SU-DHL-6 (cell line): ENCODE data around the gene PRPS2.

ENCODE experiments used
- H2AFZ ChIP-seq: fragments of 200-600 bp; sonication (generic); 2 replicates; pipeline ENCODE4 v1.6.1; 2014; ENCODE audit warnings: low read depth, mild to moderate bottlenecking, moderate library complexity, mixed read lengths, antibody characterized with exemption, low read length; ENCODE audit not compliant: severe bottlenecking
- H3F3A ChIP-seq: fragments of 200-600 bp; shearing (Covaris generic); 2 replicates; pipeline ENCODE4 v1.6.0; 2016; ENCODE audit warnings: antibody characterized with exemption, mild to moderate bottlenecking; ENCODE audit not compliant: insufficient read depth
- H3K27ac ChIP-seq: fragments of 200-600 bp; sonication (generic); 2 replicates; pipeline ENCODE4 v1.5.1; 2016; ENCODE audit warnings: low read depth, mild to moderate bottlenecking, low read length, moderate library complexity, mixed read lengths
- H3K27me3 ChIP-seq: fragments of 200-600 bp; sonication (generic), shearing (Covaris generic); 2 replicates; pipeline ENCODE4 v1.6.0; 2014; ENCODE audit warnings: mild to moderate bottlenecking, low read length
- H3K36me3 ChIP-seq: fragments of 200-600 bp; sonication (generic); 2 replicates; pipeline ENCODE4 v1.6.1; 2014; ENCODE audit warnings: mild to moderate bottlenecking, low read length, mixed read lengths
- H3K4me2 ChIP-seq: fragments of 300-600, 200-600 bp; shearing (Covaris generic), sonication (generic); 2 replicates; pipeline ENCODE4 v1.6.0; 2014; ENCODE audit warnings: low read length, low read depth, mild to moderate bottlenecking; ENCODE audit not compliant: poor library complexity, severe bottlenecking
- H3K4me3 ChIP-seq: fragments of 200-600 bp; sonication (generic); 2 replicates; pipeline ENCODE4 v1.5.1; 2014; ENCODE audit warnings: antibody characterized with exemption, low read length, mild to moderate bottlenecking, mixed read lengths; ENCODE audit not compliant: insufficient read depth, poor library complexity, severe bottlenecking
- H3K79me2 ChIP-seq: fragments of 200-600 bp; sonication (generic); 2 replicates; pipeline ENCODE4 v1.6.1; 2014; ENCODE audit warnings: mild to moderate bottlenecking, low read length, moderate library complexity; ENCODE audit not compliant: insufficient read depth
- H3K9ac ChIP-seq: fragments of 200-600 bp; sonication (generic); 2 replicates; pipeline ENCODE4 v1.7.0; 2014; ENCODE audit warnings: mild to moderate bottlenecking, low read length
- H3K9me2 ChIP-seq: fragments of 200-600 bp; sonication (generic); replicated peaks from 2 replicates; pipeline ENCODE4 v1.6.1; 2014; ENCODE audit warnings: low read length; ENCODE audit not compliant: insufficient read depth
- H3K9me3 ChIP-seq: fragments of 200-600 bp; sonication (generic); 2 replicates; pipeline ENCODE4 v1.6.1; 2014; ENCODE audit warnings: low read length, mixed read lengths; ENCODE audit not compliant: insufficient read depth
- H4K20me1 ChIP-seq: fragments of 200-600 bp; sonication (generic); 2 replicates; pipeline ENCODE4 v1.6.1; 2014; ENCODE audit warnings: low read depth, mild to moderate bottlenecking, antibody characterized with exemption, low read length, moderate library complexity, mixed read lengths
- EZH2phosphoT487 ChIP-seq: fragments of 200-600 bp; sonication (generic), shearing (Covaris generic); conservative IDR thresholded peaks from 2 replicates; pipeline ENCODE4 v1.6.1; 2018; ENCODE audit warnings: mild to moderate bottlenecking, antibody characterized with exemption, low read length, moderate library complexity, mixed read lengths
- TF ChIP-seq, protein P1 (sequence below): fragments of 200-600 bp; sonication (generic); IDR thresholded peaks from one replicate; pipeline ENCODE4 v1.5.1; 2017; ENCODE audit warnings: antibody characterized with exemption, mild to moderate bottlenecking, low read length, moderate library complexity; ENCODE audit not compliant: insufficient read depth, poor library complexity, severe bottlenecking

The PRPS2 gene

GRCh38 chrX:12767856-12768255 is 23.4 kb upstream of the PRPS2 start:
- no peaks in the 10 kb centered on the region for H3K36me3 ChIP-seq
- no peak for TF ChIP-seq EZH2phosphoT487
- TF ChIP-seq, protein P1, sequence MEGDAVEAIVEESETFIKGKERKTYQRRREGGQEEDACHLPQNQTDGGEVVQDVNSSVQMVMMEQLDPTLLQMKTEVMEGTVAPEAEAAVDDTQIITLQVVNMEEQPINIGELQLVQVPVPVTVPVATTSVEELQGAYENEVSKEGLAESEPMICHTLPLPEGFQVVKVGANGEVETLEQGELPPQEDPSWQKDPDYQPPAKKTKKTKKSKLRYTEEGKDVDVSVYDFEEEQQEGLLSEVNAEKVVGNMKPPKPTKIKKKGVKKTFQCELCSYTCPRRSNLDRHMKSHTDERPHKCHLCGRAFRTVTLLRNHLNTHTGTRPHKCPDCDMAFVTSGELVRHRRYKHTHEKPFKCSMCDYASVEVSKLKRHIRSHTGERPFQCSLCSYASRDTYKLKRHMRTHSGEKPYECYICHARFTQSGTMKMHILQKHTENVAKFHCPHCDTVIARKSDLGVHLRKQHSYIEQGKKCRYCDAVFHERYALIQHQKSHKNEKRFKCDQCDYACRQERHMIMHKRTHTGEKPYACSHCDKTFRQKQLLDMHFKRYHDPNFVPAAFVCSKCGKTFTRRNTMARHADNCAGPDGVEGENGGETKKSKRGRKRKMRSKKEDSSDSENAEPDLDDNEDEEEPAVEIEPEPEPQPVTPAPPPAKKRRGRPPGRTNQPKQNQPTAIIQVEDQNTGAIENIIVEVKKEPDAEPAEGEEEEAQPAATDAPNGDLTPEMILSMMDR = no peak
- no peaks in the 10 kb centered on the region for H4K20me1 ChIP-seq
- no peak overlapping the region for H3K9ac ChIP-seq
- H3F3A ChIP-seq = no peaks in the 10 kb centered on the region
- no peaks in the 10 kb centered on the region for H3K9me2 ChIP-seq
- no peak overlapping the region for H3K4me3 ChIP-seq
- no peaks in the 10 kb centered on the region for H3K79me2 ChIP-seq
- H3K27me3 ChIP-seq = no peaks in the 10 kb centered on the region
- no peak overlapping the region for H2AFZ ChIP-seq
- no peak overlapping the region for H3K27ac ChIP-seq
- no peak overlapping the region for H3K4me2 ChIP-seq
- H3K9me3 ChIP-seq = no peaks in the 10 kb centered on the region

DNA sequence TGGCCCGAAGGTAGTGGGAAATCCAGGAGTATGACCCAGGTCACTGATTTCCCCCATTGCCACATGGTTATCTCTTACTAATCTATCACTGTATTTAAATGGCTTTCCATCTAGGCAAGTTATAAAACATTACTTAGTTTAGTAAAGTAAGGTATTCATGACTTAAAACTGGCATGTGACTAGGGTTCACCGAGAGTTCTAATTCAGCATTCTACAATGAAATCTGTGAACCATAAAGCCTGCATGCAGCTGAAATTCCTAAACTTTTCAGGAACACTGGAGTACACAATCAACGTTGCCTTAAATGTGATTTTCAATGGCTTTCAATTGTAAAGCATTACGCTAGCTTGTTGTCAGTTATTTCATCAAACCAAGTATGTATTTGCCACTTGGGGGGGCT is 22.7 kb upstream of the PRPS2 start:
- no peaks in the 10 kb centered on the region for H4K20me1 ChIP-seq
- no peaks in the 10 kb centered on the region for H3K36me3 ChIP-seq
- H3K27ac ChIP-seq = no peak overlapping the region
- TF ChIP-seq, protein P1 = no peak
- TF ChIP-seq EZH2phosphoT487 = no peak
- H3K9ac ChIP-seq = no peak overlapping the region
- H3K79me2 ChIP-seq = no peaks in the 10 kb centered on the region
- H3K27me3 ChIP-seq = no peaks in the 10 kb centered on the region
- H3K9me3 ChIP-seq = no peaks in the 10 kb centered on the region
- H2AFZ ChIP-seq = no peak overlapping the region
- H3K9me2 ChIP-seq = no peaks in the 10 kb centered on the region
- H3F3A ChIP-seq = no peaks in the 10 kb centered on the region
- no peak overlapping the region for H3K4me3 ChIP-seq
- H3K4me2 ChIP-seq = no peak overlapping the region

GRCh38 chrX:12770440-12770839 is 20.8 kb upstream of the PRPS2 start:
- Histone ChIP-seq H2AFZ (no peak overlapping the region), H3K36me3 (no peaks in the 10 kb centered on the region), H3K9me3 (no peaks in the 10 kb centered on the region), H3F3A (no peaks in the 10 kb centered on the region), H3K4me3 (no peak overlapping the region), H4K20me1 (no peaks in the 10 kb centered on the region), H3K9me2 (no peaks in the 10 kb centered on the region), H3K4me2 (no peak overlapping the region), H3K9ac (no peak overlapping the region), H3K27ac (no peak overlapping the region), H3K27me3 (no peaks in the 10 kb centered on the region), H3K79me2 (no peaks in the 10 kb centered on the region)
- TF ChIP-seq EZH2phosphoT487 = no peak
- TF ChIP-seq, protein P1 = peak; percentile 41
